Activated T-helper 1 cell treated with Interleukin-2 at 50 U/mL for 16 hours (primary cell): Measurements from ENCODE around the gene MAB21L4.

Source experiments
- DNase-seq: peaks from one replicate; pipeline ENCODE4 v3.0.0-alpha.2; 2020; ENCODE audit warnings: low read depth

MAB21L4 gene

GRCh38 chr2:240895656-240896388 lies at the start of gene MAB21L4:
MAB21L4 (minus strand) TSS chr2:240896156; CDS start chr2:240895997, 159 bp downstream.
- DNase-seq, result no peak

DNA sequence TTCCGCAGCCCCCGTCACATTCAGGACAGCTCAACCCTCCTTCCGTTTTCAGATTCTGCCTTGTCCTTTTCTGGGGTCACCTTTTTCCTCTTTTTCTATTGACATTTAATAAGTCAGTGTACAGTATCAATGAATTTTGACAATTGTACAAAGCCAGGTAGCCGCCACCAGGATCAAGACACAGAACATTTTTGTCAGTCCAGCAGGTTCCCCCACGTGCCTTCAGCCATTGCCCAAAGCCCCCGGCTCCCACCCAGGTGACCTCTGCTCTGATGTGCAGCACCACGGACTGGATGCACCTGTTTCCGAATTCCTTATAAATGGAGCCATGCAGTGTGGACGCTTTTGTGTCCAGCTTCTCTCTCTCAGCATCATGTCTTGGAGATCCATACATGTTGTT lies 40.1 kb upstream of the MAB21L4 start:
- DNase-seq, result no peak

- DNase-seq, result no peak
These were observed 39.3 kb upstream of the MAB21L4 start for GRCh38 chr2:240935103-240935876.

- no peak for DNase-seq
These were observed 38.7 kb upstream of the MAB21L4 start for GRCh38 chr2:240934701-240935102.

GRCh38 chr2:240933966-240934700 lies 38.2 kb upstream of the MAB21L4 start:
- no peak for DNase-seq

DNA sequence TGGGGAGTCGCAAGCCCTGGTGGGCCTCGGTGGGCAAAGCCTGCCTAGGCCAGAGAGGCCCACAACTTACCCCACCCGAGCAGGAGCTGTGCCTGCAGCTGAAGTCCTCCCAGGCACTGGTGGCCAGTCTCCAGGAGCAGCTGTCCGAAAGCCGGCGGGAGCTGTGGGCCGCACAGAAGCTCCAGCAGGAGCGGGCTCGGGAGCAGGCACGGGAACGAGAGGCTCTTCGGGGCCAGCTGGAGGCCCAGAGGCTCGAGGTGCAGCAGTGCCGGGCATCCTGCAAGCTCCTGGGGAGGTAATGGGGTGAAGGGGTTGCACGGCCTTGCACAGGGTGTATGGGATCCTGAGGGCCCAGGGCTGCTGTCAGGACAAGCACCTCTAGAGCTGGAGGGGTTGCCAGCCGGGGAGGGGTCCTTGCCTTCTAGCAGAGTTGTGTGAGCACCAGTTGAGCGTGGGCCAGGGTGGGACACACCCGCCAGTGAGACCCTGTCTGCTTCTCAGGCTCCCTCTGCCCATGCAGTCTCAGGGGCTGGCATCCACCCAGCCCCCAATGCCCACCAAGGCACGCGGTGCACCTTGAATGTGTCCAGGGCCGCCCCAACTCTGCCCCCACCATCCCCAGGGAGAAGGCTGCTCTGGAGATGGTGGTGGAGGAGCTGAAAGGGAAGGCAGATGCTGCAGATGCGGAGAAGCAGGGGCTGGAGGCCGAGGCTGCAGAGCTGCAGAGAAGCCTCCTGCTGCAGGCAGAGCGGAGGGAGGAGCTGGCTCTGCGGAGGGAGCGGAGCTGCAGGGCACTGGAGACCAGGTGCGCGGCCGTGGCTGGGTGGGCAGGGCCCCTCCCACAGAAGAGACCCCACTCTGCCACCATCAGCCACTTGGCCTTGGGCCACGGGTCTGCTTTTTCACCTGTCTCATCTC lies 37.4 kb upstream of the MAB21L4 start:
- DNase-seq, result no peak

- DNase-seq, result no peak
These were observed 36.7 kb upstream of the MAB21L4 start for GRCh38 chr2:240932724-240933047.

DNA sequence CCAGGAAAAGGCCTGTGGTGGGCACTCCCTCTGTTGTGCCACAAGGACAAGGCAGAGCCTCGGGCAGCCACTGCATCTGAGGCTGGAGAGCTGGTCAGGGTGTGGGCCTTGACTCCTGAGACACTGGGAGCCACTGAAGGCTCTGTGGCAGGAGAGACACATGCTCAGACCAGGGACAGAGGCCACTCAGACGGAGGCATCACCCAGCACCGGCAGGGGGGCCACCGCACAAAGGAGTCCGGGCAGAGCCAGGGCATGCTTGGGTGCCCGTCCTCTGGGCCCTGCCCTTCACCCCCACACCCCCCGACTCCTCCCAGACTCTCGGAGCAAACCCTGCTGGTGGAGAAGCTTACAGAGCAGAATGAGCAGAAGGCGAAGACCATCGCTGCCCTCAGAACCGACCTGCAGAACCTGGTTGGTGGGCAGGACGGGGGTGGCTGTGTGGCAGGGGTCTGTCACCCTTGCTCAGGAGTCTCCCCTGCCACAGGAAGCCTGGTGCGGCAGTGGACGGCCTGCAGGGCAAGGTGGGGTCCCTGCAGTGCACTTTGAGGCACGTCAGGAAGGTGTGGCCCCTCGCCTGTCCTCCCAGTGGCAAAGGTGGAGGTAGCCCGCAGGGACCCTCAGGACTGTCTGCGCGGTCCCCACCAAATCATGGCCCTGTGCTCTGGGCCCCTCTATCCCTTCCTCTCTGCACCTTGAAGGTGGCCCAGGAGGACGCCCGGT lies 36.2 kb upstream of the MAB21L4 start:
- no peak for DNase-seq

DNA sequence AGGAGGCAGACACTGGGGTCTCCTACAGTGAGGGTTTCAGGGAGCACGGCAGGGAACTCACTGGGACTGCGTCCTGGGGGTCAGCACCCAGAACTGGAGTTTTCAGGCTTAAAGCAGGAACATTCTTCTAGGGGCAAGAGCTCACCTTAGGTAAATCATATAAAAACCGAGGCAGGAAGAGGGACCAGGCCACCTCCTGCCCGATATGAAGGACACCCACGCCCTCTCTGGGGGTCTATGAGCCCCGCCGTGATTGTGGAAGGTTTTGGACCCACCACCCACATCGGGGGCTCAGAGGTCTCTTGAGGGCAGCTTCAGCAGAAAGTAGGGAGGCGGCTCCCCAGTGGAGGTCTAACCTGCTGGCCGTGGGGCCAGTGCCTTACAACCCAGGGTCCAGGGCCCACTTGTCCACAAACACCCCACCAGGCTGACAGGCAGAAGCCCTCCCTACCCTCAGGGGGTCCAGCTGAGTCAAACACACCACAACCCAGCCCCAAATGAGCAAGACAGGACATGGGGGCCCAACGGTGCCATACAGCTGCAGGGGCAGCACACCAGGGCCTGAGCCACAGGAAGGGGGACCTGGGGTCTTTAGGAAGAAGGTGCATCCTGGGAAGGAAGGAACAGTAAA lies 35.5 kb upstream of the MAB21L4 start:
- no peak for DNase-seq

- DNase-seq, result no peak
These were observed 34.8 kb upstream of the MAB21L4 start for GRCh38 chr2:240930631-240931318.

GRCh38 chr2:240930096-240930630 lies 34.2 kb upstream of the MAB21L4 start:
- DNase-seq, result no peak

DNA sequence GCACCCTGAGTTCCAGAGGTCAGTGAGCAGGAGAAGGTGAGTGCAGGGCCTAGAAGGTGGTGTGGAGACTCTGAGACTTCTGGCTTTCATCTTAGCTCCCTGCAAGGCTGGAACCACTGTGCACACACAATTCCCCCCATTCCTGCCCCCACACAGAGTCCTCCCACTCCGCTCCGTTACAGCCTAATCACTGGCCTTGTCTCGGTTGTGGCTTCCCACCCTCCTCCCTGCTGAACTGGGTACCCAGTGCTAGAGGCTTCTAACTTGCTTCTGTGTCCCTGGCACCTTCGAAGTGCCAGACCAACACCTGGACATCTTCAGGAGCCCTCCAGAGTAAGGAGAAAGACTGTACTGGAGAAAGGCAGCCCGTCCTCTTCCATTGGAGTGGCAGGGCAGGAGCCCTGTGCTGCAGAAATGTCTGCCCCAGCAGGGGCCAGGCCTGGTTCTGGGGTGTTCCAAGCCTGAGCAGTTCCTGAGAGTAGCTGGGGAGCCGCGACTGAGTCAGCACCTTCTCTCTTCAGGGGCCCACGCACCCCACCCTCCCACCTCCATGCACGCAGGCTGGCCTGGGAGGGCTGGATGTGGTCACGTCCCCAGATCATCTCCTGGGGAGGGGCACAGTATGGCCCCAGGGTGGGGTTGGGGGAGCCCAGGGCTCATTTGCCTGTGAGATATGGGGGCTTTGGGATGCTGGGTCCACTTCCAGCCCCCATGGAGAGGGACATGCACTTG lies 33.6 kb upstream of the MAB21L4 start:
- DNase-seq, result no peak

DNA sequence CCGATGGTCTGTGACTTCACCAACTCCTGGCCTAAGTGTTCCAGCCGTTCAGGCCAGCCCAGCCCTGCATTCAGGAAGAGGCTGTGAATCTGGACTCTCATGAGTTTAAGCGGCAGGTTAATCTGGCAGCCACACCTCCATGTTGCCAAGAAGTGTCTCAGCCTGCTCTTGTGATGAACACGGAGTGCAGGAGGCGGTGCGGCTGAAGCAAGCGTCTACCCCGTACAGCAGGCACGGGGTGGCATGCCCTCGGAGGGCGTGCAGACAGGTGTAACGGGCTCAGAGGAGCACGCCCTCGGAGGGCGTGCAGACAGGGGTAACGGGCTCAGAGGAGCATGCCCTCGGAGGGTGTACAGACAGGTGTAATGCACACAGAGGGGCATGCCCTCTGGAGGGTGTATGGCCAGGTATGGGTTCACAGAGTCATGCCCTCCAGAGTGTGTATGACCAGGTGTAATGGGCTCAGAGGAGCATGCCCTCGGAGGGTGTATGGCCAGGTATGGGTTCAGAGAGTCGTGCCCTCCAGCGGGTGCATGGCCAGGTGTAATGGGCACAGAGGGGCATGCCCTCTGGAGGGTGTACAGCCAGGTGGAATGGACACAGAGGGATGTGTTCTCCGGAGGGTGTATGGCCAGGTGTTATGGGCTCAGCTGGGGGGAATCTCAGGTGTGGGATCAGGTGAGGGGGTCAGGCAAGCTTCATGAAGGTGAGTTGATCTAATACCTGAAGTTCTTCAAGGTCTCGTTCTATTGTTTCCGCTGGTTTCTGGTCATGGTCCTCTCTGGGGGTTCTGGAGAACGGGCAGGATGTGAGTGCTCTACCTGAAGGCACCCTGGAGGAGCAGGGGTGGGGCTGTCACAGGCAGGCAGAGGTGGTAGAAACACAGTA lies 32.8 kb upstream of the MAB21L4 start:
- no peak for DNase-seq

GRCh38 chr2:240927390-240927781 lies 31.4 kb upstream of the MAB21L4 start:
- DNase-seq, result no peak

GRCh38 chr2:240926516-240927389 lies 30.8 kb upstream of the MAB21L4 start:
- no peak for DNase-seq

DNA sequence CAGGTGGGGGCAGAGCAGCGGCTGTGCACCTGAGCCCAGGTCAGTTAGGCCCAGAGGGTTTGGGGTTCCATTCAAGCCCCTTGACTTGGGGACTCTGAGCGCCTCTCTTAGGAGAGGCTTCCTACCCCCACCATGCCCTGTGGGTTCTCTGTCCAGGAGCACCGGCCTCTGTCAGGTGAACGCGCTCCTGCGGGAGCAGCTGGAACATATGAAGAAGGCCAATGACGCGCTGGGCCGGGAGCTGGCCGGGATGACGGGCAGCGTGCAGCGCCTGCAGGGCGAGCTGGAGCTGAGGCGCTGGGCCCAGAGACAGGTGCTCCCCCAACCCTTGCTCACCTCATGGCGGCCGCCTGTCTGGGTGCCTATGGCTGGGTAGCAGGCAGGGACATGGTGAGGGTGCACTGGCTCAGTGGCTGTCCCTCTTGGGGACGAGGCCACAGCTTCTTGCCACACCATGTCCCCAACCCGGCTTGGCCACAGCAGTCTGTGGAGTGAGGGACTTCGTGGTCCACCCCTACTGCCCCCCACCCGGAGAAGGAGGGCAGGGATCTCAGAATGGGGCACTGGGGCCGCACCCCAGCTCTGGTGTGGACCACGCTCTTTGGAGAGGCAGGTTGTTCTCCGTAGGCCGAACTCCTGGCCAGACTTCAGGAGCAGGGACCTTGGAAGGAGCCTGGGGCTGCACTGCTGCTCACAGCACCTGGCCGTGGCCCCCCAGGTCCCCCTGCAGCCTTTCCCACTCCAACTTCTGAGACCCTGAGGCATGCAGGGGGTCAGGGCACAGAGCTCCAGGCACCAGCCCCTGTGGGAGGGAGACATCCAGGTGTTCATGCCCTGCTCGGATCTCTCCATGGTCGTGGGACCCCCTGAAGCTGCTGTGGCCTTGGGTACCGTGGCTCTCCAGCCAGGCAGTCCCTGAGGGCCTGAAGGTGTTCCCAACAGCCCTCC lies 29.9 kb upstream of the MAB21L4 start:
- no peak for DNase-seq
